SK-N-SH treated with all-trans-retinoic acid at 6 μM for 48 hours (cell line): ENCODE results near the gene EPB41L5.
"Not testable (repeated sequence)": the region's sequence is repeated elsewhere in the genome, so short reads cannot be mapped to it uniquely, and the experiment has no call there.

Source experiments
- ATAC-seq: fragments of 200-7000 bp; cut with Tn5 transposase; 3 replicates; pipeline ENCODE4 v1.9.1; 2020; ENCODE audit warnings: mild to moderate bottlenecking, moderate library complexity
- ARNTL ChIP-seq: fragments of 450-650 bp; formaldehyde crosslinking; IDR thresholded peaks from 2 replicates; pipeline ENCODE4 v1.5.0; 2020; ENCODE audit warnings: low read depth, mild to moderate bottlenecking, moderate library complexity, borderline replicate concordance
- BACH2 ChIP-seq: fragments of 250-450 bp; sonication (Bioruptor Pico); IDR thresholded peaks from 2 replicates; pipeline ENCODE4 v1.9.0; 2021; ENCODE audit warnings: mild to moderate bottlenecking, borderline replicate concordance
- CREB5 ChIP-seq: fragments of 250-450 bp; sonication (Bioruptor Pico); IDR thresholded peaks from 2 replicates; pipeline ENCODE4 v1.5.1; 2020; ENCODE audit warnings: low read depth, mild to moderate bottlenecking, moderate library complexity
- CSDC2 ChIP-seq: fragments of 250-450 bp; sonication (Bioruptor Pico); IDR thresholded peaks from 2 replicates; pipeline ENCODE4 v1.5.0; 2020; ENCODE audit warnings: mild to moderate bottlenecking, moderate library complexity
- CSRNP3 ChIP-seq: fragments of 250-450 bp; sonication (Bioruptor Pico); IDR thresholded peaks from 2 replicates; pipeline ENCODE4 v1.5.1; 2021; ENCODE audit warnings: mild to moderate bottlenecking, moderate library complexity
- ESRRG ChIP-seq: fragments of 250-450 bp; sonication (Bioruptor Pico); IDR thresholded peaks from 2 replicates; pipeline ENCODE4 v1.6.1; 2021; ENCODE audit warnings: mild to moderate bottlenecking
- GLIS3 ChIP-seq: fragments of 250-450 bp; sonication (Bioruptor Pico); IDR thresholded peaks from 2 replicates; pipeline ENCODE4 v1.5.0; 2020; ENCODE audit warnings: mild to moderate bottlenecking, moderate library complexity
- ISL1 ChIP-seq: fragments of 250-450 bp; sonication (Bioruptor Pico); IDR thresholded peaks from 2 replicates; pipeline ENCODE4 v2.1.2; 2022; ENCODE audit warnings: mild to moderate bottlenecking, moderate library complexity
- OSR1 ChIP-seq: fragments of 250-450 bp; sonication (Bioruptor Pico); IDR thresholded peaks from 2 replicates; pipeline ENCODE4 v1.8.0; 2022; ENCODE audit warnings: moderate library complexity, mild to moderate bottlenecking, inconsistent platforms
- PPARA ChIP-seq: fragments of 250-450 bp; sonication (Bioruptor Pico); IDR thresholded peaks from 2 replicates; pipeline ENCODE4 v1.5.0; 2020; ENCODE audit warnings: mild to moderate bottlenecking, borderline replicate concordance
- RARB ChIP-seq: fragments of 250-450 bp; sonication (Bioruptor Pico); IDR thresholded peaks from 2 replicates; pipeline ENCODE4 v1.8.0; 2021; ENCODE audit warnings: mild to moderate bottlenecking, moderate library complexity
- SNAI2 ChIP-seq: fragments of 250-450 bp; sonication (Bioruptor Pico); IDR thresholded peaks from 2 replicates; pipeline ENCODE4 v1.5.0; 2020; ENCODE audit warnings: mild to moderate bottlenecking, moderate library complexity
- TCF4 ChIP-seq: fragments of 250-450 bp; sonication (Bioruptor Pico); IDR thresholded peaks from 2 replicates; pipeline ENCODE4 v1.8.0; 2021; ENCODE audit warnings: mild to moderate bottlenecking, moderate library complexity, borderline replicate concordance
- TOX ChIP-seq: fragments of 250-450 bp; sonication (Bioruptor Pico); IDR thresholded peaks from 2 replicates; pipeline ENCODE4 v1.8.0; 2021; ENCODE audit warnings: mild to moderate bottlenecking, moderate library complexity, borderline replicate concordance
- ZC3H10 ChIP-seq: fragments of 250-450 bp; sonication (Bioruptor Pico); IDR thresholded peaks from 2 replicates; pipeline ENCODE4 v1.5.1; 2021; ENCODE audit warnings: mild to moderate bottlenecking, moderate library complexity
- ZFP3 ChIP-seq: fragments of 250-450 bp; sonication (Bioruptor Pico); IDR thresholded peaks from 2 replicates; pipeline ENCODE4 v1.5.0; 2020; ENCODE audit warnings: mild to moderate bottlenecking, moderate library complexity
- ZFP30 ChIP-seq: fragments of 450-650 bp; formaldehyde crosslinking; IDR thresholded peaks from 2 replicates; pipeline ENCODE4 v1.5.0; 2022; ENCODE audit warnings: mild to moderate bottlenecking, moderate library complexity
- ZNF70 ChIP-seq: fragments of 450-650 bp; formaldehyde crosslinking; IDR thresholded peaks from 2 replicates; pipeline ENCODE4 v1.5.0; 2020; ENCODE audit warnings: mild to moderate bottlenecking, moderate library complexity
- ZNF8 ChIP-seq: fragments of 450-650 bp; formaldehyde crosslinking; IDR thresholded peaks from 2 replicates; pipeline ENCODE4 v1.5.0; 2020; ENCODE audit warnings: mild to moderate bottlenecking, moderate library complexity
- TF ChIP-seq, protein P1 (sequence below): fragments of 250-450 bp; sonication (Bioruptor Pico); IDR thresholded peaks from 2 replicates; pipeline ENCODE4 v1.8.0; 2020; ENCODE audit warnings: mild to moderate bottlenecking, moderate library complexity, borderline replicate concordance

Gene EPB41L5

DNA sequence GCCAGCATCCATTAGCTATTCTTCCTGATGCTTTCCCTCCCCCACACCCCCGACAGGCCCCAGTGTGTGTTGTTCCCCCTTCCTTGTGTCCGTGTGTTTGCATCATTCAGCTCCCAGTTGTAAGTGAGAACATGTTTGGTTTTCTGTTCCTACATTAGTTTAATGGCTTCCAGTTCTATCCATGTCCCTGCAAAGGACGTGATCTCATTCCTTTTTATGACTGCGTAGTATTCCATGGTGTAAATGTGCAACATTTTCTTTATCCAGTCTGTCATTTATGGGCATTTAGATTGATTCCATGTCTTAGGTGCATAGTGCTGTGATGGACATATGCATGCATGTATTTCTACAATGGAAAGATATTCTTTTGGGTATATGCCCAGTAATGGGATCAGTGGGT is 105.6 kb downstream of the EPB41L5 start:
- no peak for ATAC-seq
- TF ChIP-seq, protein P1, sequence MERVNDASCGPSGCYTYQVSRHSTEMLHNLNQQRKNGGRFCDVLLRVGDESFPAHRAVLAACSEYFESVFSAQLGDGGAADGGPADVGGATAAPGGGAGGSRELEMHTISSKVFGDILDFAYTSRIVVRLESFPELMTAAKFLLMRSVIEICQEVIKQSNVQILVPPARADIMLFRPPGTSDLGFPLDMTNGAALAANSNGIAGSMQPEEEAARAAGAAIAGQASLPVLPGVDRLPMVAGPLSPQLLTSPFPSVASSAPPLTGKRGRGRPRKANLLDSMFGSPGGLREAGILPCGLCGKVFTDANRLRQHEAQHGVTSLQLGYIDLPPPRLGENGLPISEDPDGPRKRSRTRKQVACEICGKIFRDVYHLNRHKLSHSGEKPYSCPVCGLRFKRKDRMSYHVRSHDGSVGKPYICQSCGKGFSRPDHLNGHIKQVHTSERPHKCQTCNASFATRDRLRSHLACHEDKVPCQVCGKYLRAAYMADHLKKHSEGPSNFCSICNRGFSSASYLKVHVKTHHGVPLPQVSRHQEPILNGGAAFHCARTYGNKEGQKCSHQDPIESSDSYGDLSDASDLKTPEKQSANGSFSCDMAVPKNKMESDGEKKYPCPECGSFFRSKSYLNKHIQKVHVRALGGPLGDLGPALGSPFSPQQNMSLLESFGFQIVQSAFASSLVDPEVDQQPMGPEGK (CRISPR knock-in tag) = no peak
- TF ChIP-seq GLIS3 (CRISPR knock-in tag) = no peak

- ATAC-seq = not testable (repeated sequence)
These were observed 108.5 kb downstream of the EPB41L5 start for GRCh38 chr2:120121337-120121736.

DNA sequence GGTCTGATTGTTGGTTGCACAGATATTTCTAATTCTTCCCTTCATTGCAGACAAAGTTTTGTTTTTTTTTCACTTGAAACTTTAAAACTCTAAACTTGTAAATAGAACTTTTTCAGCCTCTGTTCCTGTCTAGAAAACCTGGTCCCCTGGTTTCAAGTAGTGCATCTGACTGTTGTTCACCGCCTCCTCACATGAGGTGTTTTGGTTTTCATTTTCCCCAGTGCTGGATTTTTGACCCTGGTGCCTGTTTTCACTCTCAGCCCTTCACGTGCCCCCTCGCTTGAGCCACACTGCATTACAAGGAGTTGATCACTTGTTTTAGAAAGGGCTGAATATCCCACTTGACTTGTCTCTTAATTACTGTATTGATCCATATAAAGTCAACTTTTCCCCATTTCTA is 110.2 kb downstream of the EPB41L5 start:
- ATAC-seq = no peak
- TF ChIP-seq GLIS3 (CRISPR knock-in tag) (no peak), ZNF8 (no peak), ARNTL (CRISPR knock-in tag) (no peak), ESRRG (no peak), ISL1 (no peak), ZC3H10 (CRISPR knock-in tag) (no peak), ZFP30 (CRISPR knock-in tag) (no peak), ZNF70 (CRISPR knock-in tag) (no peak), ZFP3 (CRISPR knock-in tag) (no peak), PPARA (CRISPR knock-in tag) (no peak), CREB5 (no peak), OSR1 (CRISPR knock-in tag) (no peak), SNAI2 (CRISPR knock-in tag) (no peak), TCF4 (no peak)
- TF ChIP-seq, protein P1 (CRISPR knock-in tag) = no peak

- TF ChIP-seq TOX (CRISPR knock-in tag) = no peak
- TF ChIP-seq ZFP3 (CRISPR knock-in tag) = no peak
- no peak for TF ChIP-seq ESRRG
- TF ChIP-seq ZFP30 (CRISPR knock-in tag) = no peak
- TF ChIP-seq CSRNP3 = no peak
- no peak for TF ChIP-seq ZC3H10 (CRISPR knock-in tag)
- TF ChIP-seq ARNTL (CRISPR knock-in tag) = no peak
- TF ChIP-seq, protein P1 (CRISPR knock-in tag) = no peak
- ATAC-seq = no peak
These were observed 112.3 kb downstream of the EPB41L5 start for GRCh38 chr2:120125195-120125594.

- ATAC-seq = no peak
- no peak for TF ChIP-seq ARNTL (CRISPR knock-in tag)
- TF ChIP-seq BACH2 (CRISPR knock-in tag) = no peak
- TF ChIP-seq OSR1 (CRISPR knock-in tag) = no peak
- TF ChIP-seq CREB5 = no peak
- TF ChIP-seq CSRNP3 = no peak
- TF ChIP-seq ZFP3 (CRISPR knock-in tag) = no peak
- TF ChIP-seq TCF4 = no peak
- no peak for TF ChIP-seq CSDC2 (CRISPR knock-in tag)
- TF ChIP-seq ESRRG = no peak
- TF ChIP-seq RARB (CRISPR knock-in tag) = no peak
- no peak for TF ChIP-seq ISL1
- no peak for TF ChIP-seq TOX (CRISPR knock-in tag)
- TF ChIP-seq PPARA (CRISPR knock-in tag) = no peak
- no peak for TF ChIP-seq ZNF8
- TF ChIP-seq GLIS3 (CRISPR knock-in tag) = no peak
- no peak for TF ChIP-seq ZFP30 (CRISPR knock-in tag)
- no peak for TF ChIP-seq ZC3H10 (CRISPR knock-in tag)
These were observed 115.3 kb downstream of the EPB41L5 start for GRCh38 chr2:120128216-120128615.
